ENCODE data around the gene KCNQ1. TPM values are rescaled to one million over a fixed set of nuclear protein-coding genes. Genes with fewer than 3 reads are reported as not detected.
A peak's percentile ranks its signal among the peaks of the same experiment; 100 is the strongest.

Gene KCNQ1
- total RNA-seq, 3 donors from 2014 or later, result 15.5 to 44.7 (median 37.4) TPM

- TF ChIP-seq CTCF (IDR thresholded peaks at IDR 0.05), result no peak
- ATAC-seq (no peak), DNase-seq (peak in 2 of 3 donors; percentile 14 to 23)
- H3K36me3 ChIP-seq (ENCODE audit: low read depth), result no peaks in the 10 kb centered on the region
- H3K4me1 ChIP-seq (ENCODE audit: low read depth), result peaks cover 1% of the 10 kb centered on the region
- intact Hi-C loops (cut with DNase I, micrococcal nuclease), result no loop called here
- H3K9me3 ChIP-seq, result no peaks in the 10 kb centered on the region
- H3K4me3 ChIP-seq, result no peak overlapping the region
These were observed 357.0 kb downstream of the KCNQ1 start for GRCh38 chr11:2801711-2802388.

GRCh38 chr11:2802389-2803185 is 357.8 kb downstream of the KCNQ1 start:
- H3K4me1 ChIP-seq (ENCODE audit: low read depth), result peaks cover 6% of the 10 kb centered on the region
- H3K9me3 ChIP-seq, result no peaks in the 10 kb centered on the region
- DNase-seq, result peak in 2 of 3 donors; percentile 11 to 35
- H3K36me3 ChIP-seq (ENCODE audit: low read depth), result no peaks in the 10 kb centered on the region
- ATAC-seq, result no peak
- intact Hi-C loops (cut with DNase I, micrococcal nuclease), result no loop called here
- TF ChIP-seq CTCF (IDR thresholded peaks at IDR 0.05), result no peak
- H3K4me3 ChIP-seq, result no peak overlapping the region

GRCh38 chr11:2803186-2804091 is 358.6 kb downstream of the KCNQ1 start:
- DNase-seq, result peak in 2 of 3 donors; percentile 9 to 31
- no peak for TF ChIP-seq CTCF (IDR thresholded peaks at IDR 0.05)
- no peak overlapping the region for H3K4me3 ChIP-seq
- H3K4me1 ChIP-seq (ENCODE audit: low read depth), result peaks cover 6% of the 10 kb centered on the region
- H3K36me3 ChIP-seq (ENCODE audit: low read depth), result no peaks in the 10 kb centered on the region
- intact Hi-C loops (cut with DNase I, micrococcal nuclease), result no loop called here
- ATAC-seq, result no peak
- H3K9me3 ChIP-seq, result no peaks in the 10 kb centered on the region

- ATAC-seq, result no peak
- intact Hi-C loops (cut with DNase I, micrococcal nuclease), result no loop called here
- DNase-seq, result peak in 2 of 3 donors; percentile 9 to 25
These were observed 359.4 kb downstream of the KCNQ1 start for GRCh38 chr11:2804189-2804588.

More at GRCh38 chr11:2804189-2804588, 359.4 kb downstream of the KCNQ1 start:
- Histone ChIP-seq H3K4me3 (no peak overlapping the region), H3K36me3 (ENCODE audit: low read depth) (no peaks in the 10 kb centered on the region), H3K9me3 (no peaks in the 10 kb centered on the region), H3K4me1 (ENCODE audit: low read depth) (peaks cover 6% of the 10 kb centered on the region)
- TF ChIP-seq CTCF (IDR thresholded peaks at IDR 0.05), result no peak
